Activated CD8-positive, alpha-beta memory T cell treated with anti-CD3 and anti-CD28 coated beads, Interleukin-2, amount 50 U/mL, for 48 hours (primary cell): ENCODE data around the gene SYNE2.
A peak's percentile ranks its signal among the peaks of the same experiment; 100 is the strongest.
"Not testable (repeated sequence)": the region's sequence is repeated elsewhere in the genome, so short reads cannot be mapped to it uniquely, and the experiment has no call there.

Source experiments
- DNase-seq: peaks from one replicate; pipeline ENCODE4 v3.0.0-alpha.2; 2020

The SYNE2 gene

GRCh38 chr14:63852817-63853731 lies at the start of gene SYNE2:
Gene SYNE2, plus strand, starts transcription at chr14:63853004. Its CDS starts 56,145 bp downstream, at chr14:63909149.
- peak; percentile 90 for DNase-seq

- not testable (repeated sequence) for DNase-seq
Measured at GRCh38 chr14:63803221-63803791, 49.5 kb upstream of the SYNE2 start.

GRCh38 chr14:63806064-63806463 lies 46.7 kb upstream of the SYNE2 start:
- not testable (repeated sequence) for DNase-seq

GRCh38 chr14:63811692-63812091 lies 41.1 kb upstream of the SYNE2 start:
- not testable (repeated sequence) for DNase-seq

GRCh38 chr14:63833728-63834127 lies 19.1 kb upstream of the SYNE2 start:
- no peak for DNase-seq

- peak; percentile 65 for DNase-seq
Measured at GRCh38 chr14:63840981-63841380, 11.8 kb upstream of the SYNE2 start.

- no peak for DNase-seq
Measured at GRCh38 chr14:63843796-63844195, 9.0 kb upstream of the SYNE2 start.

GRCh38 chr14:63848890-63849289 lies 3.9 kb upstream of the SYNE2 start:
- DNase-seq, result no peak

GRCh38 chr14:63852271-63852816 lies 460 bp upstream of the SYNE2 start:
- DNase-seq, result no peak

GRCh38 chr14:63853831-63854293 lies 1.1 kb downstream of the SYNE2 start:
- DNase-seq, result peak; percentile 66

GRCh38 chr14:63854330-63854729 lies 1.5 kb downstream of the SYNE2 start:
- no peak for DNase-seq

- no peak for DNase-seq
Measured at GRCh38 chr14:63855281-63855680, 2.5 kb downstream of the SYNE2 start.

- DNase-seq, result no peak
Measured at GRCh38 chr14:63857466-63858030, 4.7 kb downstream of the SYNE2 start.

- no peak for DNase-seq
Measured at GRCh38 chr14:63860146-63860545, 7.3 kb downstream of the SYNE2 start.

- no peak for DNase-seq
Measured at GRCh38 chr14:63862163-63862562, 9.4 kb downstream of the SYNE2 start.

- DNase-seq, result no peak
Measured at GRCh38 chr14:63863004-63863403, 10.2 kb downstream of the SYNE2 start.

GRCh38 chr14:63864775-63865174 lies 12.0 kb downstream of the SYNE2 start:
- not testable (repeated sequence) for DNase-seq

- no peak for DNase-seq
Measured at GRCh38 chr14:63867933-63868921, 15.4 kb downstream of the SYNE2 start.

- DNase-seq, result not testable (repeated sequence)
Measured at GRCh38 chr14:63869940-63870752, 17.3 kb downstream of the SYNE2 start.

GRCh38 chr14:63870753-63871037 lies 17.9 kb downstream of the SYNE2 start:
- DNase-seq, result not testable (repeated sequence)

- no peak for DNase-seq
Measured at GRCh38 chr14:63874223-63874622, 21.4 kb downstream of the SYNE2 start.
